ENCODE data around the gene MYL12A. TPM values are rescaled to one million over a fixed set of nuclear protein-coding genes. Genes with fewer than 3 reads are reported as not detected.
"Not testable (repeated sequence)": the region's sequence is repeated elsewhere in the genome, so short reads cannot be mapped to it uniquely, and the experiment has no call there.

Gene MYL12A
- total RNA-seq, 4 donors from 2014 or later: 281 to 361 (median 317) TPM

- peaks cover 23 to 65% (median 41%) of the 10 kb centered on the region in 3 donors for H3K4me1 ChIP-seq
- no peak for DNase-seq
- intact Hi-C loops (cut with DNase I): loop anchor here (10.0 kb wide), 1 partner anchor 185 kb away; the partner anchor contains the start of gene TGIF1
- no peaks in the 10 kb centered on the region for H3K27me3 ChIP-seq
- TF ChIP-seq, protein P1, sequence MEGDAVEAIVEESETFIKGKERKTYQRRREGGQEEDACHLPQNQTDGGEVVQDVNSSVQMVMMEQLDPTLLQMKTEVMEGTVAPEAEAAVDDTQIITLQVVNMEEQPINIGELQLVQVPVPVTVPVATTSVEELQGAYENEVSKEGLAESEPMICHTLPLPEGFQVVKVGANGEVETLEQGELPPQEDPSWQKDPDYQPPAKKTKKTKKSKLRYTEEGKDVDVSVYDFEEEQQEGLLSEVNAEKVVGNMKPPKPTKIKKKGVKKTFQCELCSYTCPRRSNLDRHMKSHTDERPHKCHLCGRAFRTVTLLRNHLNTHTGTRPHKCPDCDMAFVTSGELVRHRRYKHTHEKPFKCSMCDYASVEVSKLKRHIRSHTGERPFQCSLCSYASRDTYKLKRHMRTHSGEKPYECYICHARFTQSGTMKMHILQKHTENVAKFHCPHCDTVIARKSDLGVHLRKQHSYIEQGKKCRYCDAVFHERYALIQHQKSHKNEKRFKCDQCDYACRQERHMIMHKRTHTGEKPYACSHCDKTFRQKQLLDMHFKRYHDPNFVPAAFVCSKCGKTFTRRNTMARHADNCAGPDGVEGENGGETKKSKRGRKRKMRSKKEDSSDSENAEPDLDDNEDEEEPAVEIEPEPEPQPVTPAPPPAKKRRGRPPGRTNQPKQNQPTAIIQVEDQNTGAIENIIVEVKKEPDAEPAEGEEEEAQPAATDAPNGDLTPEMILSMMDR (IDR thresholded peaks at IDR 0.05): no peak
- TF ChIP-seq POLR2A (IDR thresholded peaks at IDR 0.05): no peak
- no peak overlapping the region for H3K27ac ChIP-seq
- no peak overlapping the region for H3K4me3 ChIP-seq
- H3K36me3 ChIP-seq: peaks cover 0 to 28% (median 0%) of the 10 kb centered on the region in 3 donors
- no peaks in the 10 kb centered on the region for H3K9me3 ChIP-seq
- WGBS, 2 donors: 88 to 100% methylated on average over 1 of the region's 1 CpG
These were observed 22.3 kb downstream of the MYL12A start for GRCh38 chr18:3269914-3270299.

DNA sequence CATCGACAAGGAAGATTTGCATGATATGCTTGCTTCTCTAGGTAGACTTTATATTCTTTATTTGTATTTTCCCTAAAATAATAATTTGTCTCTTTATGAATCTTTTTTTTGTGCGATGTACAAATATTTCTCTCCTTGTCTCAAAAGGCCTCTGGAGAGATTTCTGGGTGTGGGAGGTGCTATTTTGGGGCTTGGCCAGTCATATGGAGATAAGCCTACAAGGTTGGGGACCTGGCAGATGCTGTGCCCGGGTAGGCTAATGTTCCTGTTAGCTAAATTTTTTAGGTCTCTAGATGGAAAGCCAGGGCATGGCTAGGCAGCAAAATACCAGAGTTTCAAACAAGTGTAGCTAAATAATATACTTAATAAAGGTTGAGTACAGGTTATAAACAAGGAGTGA, 25.4 kb downstream of the MYL12A start:
- no peak overlapping the region for H3K4me3 ChIP-seq
- WGBS, 2 donors: 42 to 44% methylated on average over 3 of the region's 3 CpGs
- H3K27ac ChIP-seq: no peak overlapping the region
- DNase-seq: no peak
- no peaks in the 10 kb centered on the region for H3K9me3 ChIP-seq
- peaks cover 0 to 59% (median 18%) of the 10 kb centered on the region in 3 donors for H3K36me3 ChIP-seq
- TF ChIP-seq, protein P1 (IDR thresholded peaks at IDR 0.05): no peak
- TF ChIP-seq POLR2A (IDR thresholded peaks at IDR 0.05): no peak
- H3K4me1 ChIP-seq: peaks cover 0 to 34% (median 19%) of the 10 kb centered on the region in 3 donors
- intact Hi-C loops (cut with DNase I): no loop called here
- H3K27me3 ChIP-seq: no peaks in the 10 kb centered on the region

GRCh38 chr18:3277643-3278213, 30.1 kb downstream of the MYL12A start:
- intact Hi-C loops (cut with DNase I); H3K27ac ChIP-seq; DNase-seq; H3K9me3 ChIP-seq; H3K27me3 ChIP-seq; H3K4me3 ChIP-seq: not testable (repeated sequence)
- Histone ChIP-seq H3K4me1 (peaks cover 0 to 12% (median 5%) of the 10 kb centered on the region in 3 donors), H3K36me3 (peaks cover 0 to 66% (median 21%) of the 10 kb centered on the region in 3 donors)
- WGBS, 2 donors: 60 to 63% methylated on average over 7 of the region's 7 CpGs

DNA sequence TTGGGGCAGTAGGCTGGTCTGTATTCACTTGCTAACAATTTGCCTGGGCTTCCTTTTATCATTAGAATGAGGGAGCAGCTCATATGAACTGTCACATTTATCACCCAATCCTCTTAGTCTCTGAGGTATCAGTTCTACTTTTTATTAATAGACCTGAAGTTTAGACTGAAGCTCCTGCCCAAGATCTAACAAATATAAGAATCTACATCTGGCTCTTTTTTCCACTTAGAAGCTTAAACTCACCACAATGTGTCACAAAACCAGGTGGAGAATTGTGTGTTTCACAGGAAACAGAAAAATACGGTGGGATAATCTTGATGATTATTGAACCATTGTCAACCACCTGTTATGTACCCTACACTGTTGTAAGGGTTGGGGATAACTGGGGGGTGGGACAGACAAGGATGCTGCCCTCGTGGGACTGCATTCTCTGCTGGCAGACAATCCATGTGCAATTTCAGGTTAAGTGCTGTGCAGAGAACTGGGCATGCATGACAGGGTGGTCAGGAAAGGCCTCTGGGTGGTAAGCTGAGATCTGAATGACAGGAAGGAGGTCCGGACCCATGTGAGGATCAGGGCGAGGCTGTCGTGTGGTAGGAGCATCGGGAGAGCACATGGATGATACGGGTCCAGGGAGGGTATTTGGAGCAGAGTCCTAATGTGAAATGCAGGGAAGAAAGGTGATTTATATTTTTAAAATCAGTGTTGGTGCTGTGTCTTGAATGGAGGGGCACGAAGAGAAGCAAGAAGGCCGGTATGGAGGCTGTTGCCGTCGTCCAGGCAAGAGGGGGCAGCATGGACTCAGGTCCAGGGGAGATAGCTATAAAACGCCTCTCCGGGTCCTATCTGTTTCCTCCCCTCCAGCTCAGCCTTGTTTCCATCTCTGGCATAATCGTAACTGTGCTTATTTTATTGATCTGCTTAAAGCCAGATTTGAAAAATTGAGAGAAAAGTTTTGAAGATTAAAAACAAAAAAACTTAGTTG, 31.9 kb downstream of the MYL12A start:
- peaks cover 0 to 25% (median 5%) of the 10 kb centered on the region in 3 donors for H3K4me1 ChIP-seq
- intact Hi-C loops (cut with DNase I): loop anchor here (5.0 to 10.0 kb wide), 3 partner anchors 165 to 388 kb away; no protein-coding TSS in a partner anchor
- H3K27me3 ChIP-seq: no peaks in the 10 kb centered on the region
- H3K9me3 ChIP-seq: no peaks in the 10 kb centered on the region
- H3K27ac ChIP-seq: no peak overlapping the region
- no peak overlapping the region for H3K4me3 ChIP-seq
- no peak for DNase-seq
- H3K36me3 ChIP-seq: peaks cover 0 to 48% (median 21%) of the 10 kb centered on the region in 3 donors
- 32 to 42% methylated on average over 14 of the region's 14 CpGs for WGBS, 2 donors
- TF ChIP-seq, protein P1 (IDR thresholded peaks at IDR 0.05): no peak
- TF ChIP-seq POLR2A (IDR thresholded peaks at IDR 0.05): no peak

- Histone ChIP-seq H3K27ac (peak overlapping the region in 2 of 4 donors; percentile 11 to 17), H3K4me3 (no peak overlapping the region), H3K9me3 (no peaks in the 10 kb centered on the region), H3K36me3 (peaks cover 0 to 26% (median 10%) of the 10 kb centered on the region in 3 donors), H3K27me3 (no peaks in the 10 kb centered on the region), H3K4me1 (peaks cover 0 to 26% (median 5%) of the 10 kb centered on the region in 3 donors)
- TF ChIP-seq, protein P1 (IDR thresholded peaks at IDR 0.05): peak; percentile 54 to 81 (median 62)
- no peak for TF ChIP-seq POLR2A (IDR thresholded peaks at IDR 0.05)
- 22 to 24% methylated on average over 2 of the region's 2 CpGs for WGBS, 2 donors
- no peak for DNase-seq
- intact Hi-C loops (cut with DNase I): loop anchor here (5.0 to 10.0 kb wide), 3 partner anchors 163 to 386 kb away; no protein-coding TSS in a partner anchor
These were observed 34.1 kb downstream of the MYL12A start for GRCh38 chr18:3281456-3282400.

Measured in esophagus squamous epithelium (tissue), 5 donors.